Gastrocnemius medialis (tissue), 4 donors: ENCODE measurements around the gene ZNF354B. TPM values are rescaled to one million over a fixed set of nuclear protein-coding genes. Genes with fewer than 3 reads are reported as not detected.
"Not testable (repeated sequence)": the region's sequence is repeated elsewhere in the genome, so short reads cannot be mapped to it uniquely, and the experiment has no call there.

Experiments used
- ATAC-seq, 2 donors: fragments of 150-250 bp; one replicate each; pipeline ENCODE4 v1.9.1; 2016
- DNase-seq, 2 donors: peaks; one replicate each; pipeline ENCODE4 v3.0.0-alpha.2; 2019
- H3K27ac ChIP-seq, 4 donors: fragments of 200-600 bp; sonication (generic); 1 replicate in 1 of 4; 2 replicates in 3 of 4; pipeline ENCODE4 v1.5.1; 2016 to 2018; ENCODE audit warnings: mild to moderate bottlenecking in 2 of 4, moderate library complexity in 1 of 4
- H3K27me3 ChIP-seq, 3 donors: fragments of 200-600 bp; sonication (generic) in 2 of 3; 1 replicate in 1 of 3; 2 replicates in 2 of 3; pipeline versions ENCODE4 v1.5.1 to v1.6.0; 2016 to 2019; ENCODE audit warnings: mild to moderate bottlenecking in 1 of 3, moderate library complexity in 1 of 3
- H3K36me3 ChIP-seq, 2 donors: fragments of 200-600 bp; sonication (generic) in 1 of 2; one replicate each; pipeline ENCODE4 v1.5.1; 2017 to 2018
- H3K4me1 ChIP-seq, 2 donors: fragments of 200-600 bp; sonication (generic) in 1 of 2; one replicate each; pipeline ENCODE4 v1.5.1; 2016 to 2017; ENCODE audit warnings: mild to moderate bottlenecking in 2 of 2
- H3K4me3 ChIP-seq, 4 donors: fragments of 200-600 bp; sonication (generic) in 3 of 4; 1 replicate in 1 of 4; 2 replicates in 3 of 4; pipeline ENCODE4 v1.5.1; 2016 to 2019; ENCODE audit warnings: mild to moderate bottlenecking in 2 of 4
- H3K9me3 ChIP-seq, 3 donors: fragments of 200-600 bp; sonication (generic) in 2 of 3; 1 replicate in 1 of 3; 2 replicates in 2 of 3; pipeline ENCODE4 v1.5.1; 2016 to 2019
- CTCF ChIP-seq, 5 experiments: fragments of 450-650 bp in 3 of 5; fragments of 200-600 bp in 2 of 5; sonication (generic) in 2 of 5; IDR thresholded peaks in 4 of 5; conservative IDR thresholded peaks in 1 of 5; 1 replicate in 4 of 5; 2 replicates in 1 of 5; pipeline ENCODE4 v1.5.1; 2016 to 2019; ENCODE audit warnings: antibody characterized with exemption in 5 of 5, mild to moderate bottlenecking in 3 of 5, moderate library complexity in 3 of 5
- POLR2A ChIP-seq, 2 donors: fragments of 450-650 bp; IDR thresholded peaks; one replicate each; pipeline ENCODE4 v1.6.1; 2017; ENCODE audit warnings: antibody characterized with exemption in 2 of 2, mild to moderate bottlenecking in 2 of 2, moderate library complexity in 2 of 2
- in situ Hi-C, 4 donors: fragments of 200-750 bp; cut with MboI; loops; one replicate each; pipeline versions ENCODE4 v1.15.0 to v1.8.0; 2017; ENCODE audit warnings: low sequenced_read_pairs in 4 of 4
- intact Hi-C: fragments of 100-400 bp; cut with DNase I; formaldehyde crosslinking; loops from one replicate; pipeline ENCODE4 v1.15.1; 2023; ENCODE audit warnings: low total_unique reads
- total RNA-seq, 4 donors: library from RNA; depleted of rRNA; stranded (reverse); fragments of >200 nt; gene quantifications; one replicate each; pipeline versions ENCODE4 v1.1.0 to v1.2.3, GENCODE V29; 2016

ZNF354B gene
- total RNA-seq, 4 donors from 2014 or later, result 4.4 to 11.3 (median 5.0) TPM

- intact Hi-C loops, result no loop called here
- TF ChIP-seq POLR2A (IDR thresholded peaks at IDR 0.05), result no peak
- TF ChIP-seq CTCF (IDR thresholded peaks at IDR 0.05 in 4 of 5, conservative IDR thresholded peaks at IDR 0.05 in 1 of 5), result no peak
- ATAC-seq (no peak), DNase-seq (no peak)
- H3K27ac ChIP-seq, result no peak overlapping the region
- no peak overlapping the region for H3K4me3 ChIP-seq
- H3K36me3 ChIP-seq, result no peaks in the 10 kb centered on the region
- H3K27me3 ChIP-seq, result no peaks in the 10 kb centered on the region
- no peaks in the 10 kb centered on the region for H3K4me1 ChIP-seq
- H3K9me3 ChIP-seq, result no peaks in the 10 kb centered on the region
- in situ Hi-C loops, result no loop called here
These were observed 33.5 kb upstream of the ZNF354B start for GRCh38 chr5:178826216-178826615.

GRCh38 chr5:178827636-178828035 lies 32.1 kb upstream of the ZNF354B start:
- Histone ChIP-seq H3K36me3 (no peaks in the 10 kb centered on the region), H3K27ac (no peak overlapping the region), H3K4me1 (no peaks in the 10 kb centered on the region), H3K27me3 (no peaks in the 10 kb centered on the region), H3K9me3 (no peaks in the 10 kb centered on the region), H3K4me3 (no peak overlapping the region)
- ATAC-seq, result no peak
- intact Hi-C loops, result no loop called here
- no peak for TF ChIP-seq POLR2A (IDR thresholded peaks at IDR 0.05)
- no peak for TF ChIP-seq CTCF (IDR thresholded peaks at IDR 0.05 in 4 of 5, conservative IDR thresholded peaks at IDR 0.05 in 1 of 5)
- in situ Hi-C loops, result no loop called here
- no peak for DNase-seq

GRCh38 chr5:178831049-178831448 lies 28.7 kb upstream of the ZNF354B start:
- no peak overlapping the region for H3K27ac ChIP-seq
- H3K36me3 ChIP-seq, result no peaks in the 10 kb centered on the region
- H3K4me3 ChIP-seq, result no peak overlapping the region
- intact Hi-C loops, result no loop called here
- H3K27me3 ChIP-seq, result no peaks in the 10 kb centered on the region
- ATAC-seq (no peak), DNase-seq (no peak)
- H3K4me1 ChIP-seq, result no peaks in the 10 kb centered on the region
- H3K9me3 ChIP-seq, result no peaks in the 10 kb centered on the region
- TF ChIP-seq POLR2A (IDR thresholded peaks at IDR 0.05) (no peak), CTCF (IDR thresholded peaks at IDR 0.05 in 4 of 5, conservative IDR thresholded peaks at IDR 0.05 in 1 of 5) (no peak)
- in situ Hi-C loops, result no loop called here

- H3K36me3 ChIP-seq, result no peaks in the 10 kb centered on the region
- in situ Hi-C loops (no loop called here), intact Hi-C loops (no loop called here)
- H3K27me3 ChIP-seq, result no peaks in the 10 kb centered on the region
- DNase-seq (no peak), ATAC-seq (no peak)
- no peak overlapping the region for H3K4me3 ChIP-seq
- no peak overlapping the region for H3K27ac ChIP-seq
- TF ChIP-seq CTCF (IDR thresholded peaks at IDR 0.05 in 4 of 5, conservative IDR thresholded peaks at IDR 0.05 in 1 of 5) (no peak), POLR2A (IDR thresholded peaks at IDR 0.05) (no peak)
- H3K4me1 ChIP-seq, result no peaks in the 10 kb centered on the region
- H3K9me3 ChIP-seq, result no peaks in the 10 kb centered on the region
These were observed 27.0 kb upstream of the ZNF354B start for GRCh38 chr5:178832618-178833201.

- ATAC-seq (no peak), DNase-seq (no peak)
- TF ChIP-seq CTCF (IDR thresholded peaks at IDR 0.05 in 4 of 5, conservative IDR thresholded peaks at IDR 0.05 in 1 of 5), result no peak
- TF ChIP-seq POLR2A (IDR thresholded peaks at IDR 0.05), result no peak
These were observed 23.1 kb upstream of the ZNF354B start for GRCh38 chr5:178836628-178837027.

GRCh38 chr5:178838695-178839318 lies 20.9 kb upstream of the ZNF354B start:
- ATAC-seq, H3K4me1 ChIP-seq, DNase-seq, intact Hi-C loops, H3K4me3 ChIP-seq, in situ Hi-C loops, H3K27me3 ChIP-seq, H3K27ac ChIP-seq, H3K36me3 ChIP-seq, H3K9me3 ChIP-seq: not testable (repeated sequence)

More at GRCh38 chr5:178836628-178837027, 23.1 kb upstream of the ZNF354B start:
- Histone ChIP-seq H3K4me3 (no peak overlapping the region), H3K36me3 (no peaks in the 10 kb centered on the region), H3K27ac (no peak overlapping the region), H3K4me1 (no peaks in the 10 kb centered on the region), H3K27me3 (no peaks in the 10 kb centered on the region), H3K9me3 (no peaks in the 10 kb centered on the region)
- in situ Hi-C loops (no loop called here), intact Hi-C loops (no loop called here)
